DOHH2 (cell line): ENCODE data around the gene TUBD1.

Experiments used
- EZH2phosphoT487 ChIP-seq: fragments of 200-600 bp; sonication (generic); IDR thresholded peaks from 2 replicates; pipeline ENCODE4 v1.6.1; 2017; ENCODE audit warnings: borderline replicate concordance, mild to moderate bottlenecking, antibody characterized with exemption, low read length, moderate library complexity, mixed read lengths
- TF ChIP-seq, protein P1 (sequence below): fragments of 200-600 bp; sonication (generic); IDR thresholded peaks from one replicate; pipeline ENCODE4 v1.5.1; 2014; ENCODE audit warnings: antibody characterized with exemption, mild to moderate bottlenecking, low read depth, low read length; ENCODE audit not compliant: poor library complexity, severe bottlenecking

DNA sequence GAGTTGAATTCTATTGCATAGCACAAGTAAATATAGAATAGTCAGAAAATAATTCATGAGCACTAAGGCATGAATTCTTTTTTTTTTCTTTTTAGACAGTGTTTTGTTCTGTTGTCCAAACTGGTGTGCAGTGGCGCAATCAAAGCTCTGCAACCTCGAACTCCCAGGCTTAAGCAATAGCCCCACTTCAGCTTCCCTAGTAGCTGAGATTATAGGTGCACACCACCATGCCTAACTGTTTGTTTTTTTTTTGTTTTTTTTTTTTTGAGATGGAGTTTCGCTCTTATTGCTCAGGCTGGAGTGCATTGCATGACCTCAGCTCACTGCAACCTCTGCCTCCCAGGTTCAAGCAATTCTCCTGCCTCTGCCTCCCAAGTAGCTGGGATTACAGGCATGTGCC lies 16.6 kb downstream of the TUBD1 start:
- TF ChIP-seq, protein P1, sequence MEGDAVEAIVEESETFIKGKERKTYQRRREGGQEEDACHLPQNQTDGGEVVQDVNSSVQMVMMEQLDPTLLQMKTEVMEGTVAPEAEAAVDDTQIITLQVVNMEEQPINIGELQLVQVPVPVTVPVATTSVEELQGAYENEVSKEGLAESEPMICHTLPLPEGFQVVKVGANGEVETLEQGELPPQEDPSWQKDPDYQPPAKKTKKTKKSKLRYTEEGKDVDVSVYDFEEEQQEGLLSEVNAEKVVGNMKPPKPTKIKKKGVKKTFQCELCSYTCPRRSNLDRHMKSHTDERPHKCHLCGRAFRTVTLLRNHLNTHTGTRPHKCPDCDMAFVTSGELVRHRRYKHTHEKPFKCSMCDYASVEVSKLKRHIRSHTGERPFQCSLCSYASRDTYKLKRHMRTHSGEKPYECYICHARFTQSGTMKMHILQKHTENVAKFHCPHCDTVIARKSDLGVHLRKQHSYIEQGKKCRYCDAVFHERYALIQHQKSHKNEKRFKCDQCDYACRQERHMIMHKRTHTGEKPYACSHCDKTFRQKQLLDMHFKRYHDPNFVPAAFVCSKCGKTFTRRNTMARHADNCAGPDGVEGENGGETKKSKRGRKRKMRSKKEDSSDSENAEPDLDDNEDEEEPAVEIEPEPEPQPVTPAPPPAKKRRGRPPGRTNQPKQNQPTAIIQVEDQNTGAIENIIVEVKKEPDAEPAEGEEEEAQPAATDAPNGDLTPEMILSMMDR: no peak
- TF ChIP-seq EZH2phosphoT487: no peak
